ENCODE results near the gene CEP72.
"Not testable (repeated sequence)": the region's sequence is repeated elsewhere in the genome, so short reads cannot be mapped to it uniquely, and the experiment has no call there.

The CEP72 gene

DNA sequence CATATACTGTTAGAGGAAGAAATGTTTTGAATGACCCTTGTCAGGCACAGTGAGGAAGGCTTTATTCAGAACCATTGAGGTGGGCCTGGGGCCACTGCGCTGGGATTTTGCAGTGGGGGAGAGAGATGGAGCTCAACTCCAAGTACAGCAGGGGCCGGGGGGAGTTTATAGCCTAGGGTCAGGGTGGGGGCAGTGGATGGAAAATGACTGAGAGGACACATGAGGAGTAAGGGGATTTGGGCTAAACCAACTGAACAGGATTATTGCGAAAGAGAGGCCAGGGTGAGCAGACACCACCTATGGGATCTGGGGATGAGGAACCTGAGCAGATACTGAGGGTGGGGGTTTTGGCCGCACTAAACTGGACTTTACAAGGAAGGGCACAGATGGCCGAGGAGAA lies 6.3 kb downstream of the CEP72 start:
- DNase-seq, result no peak

DNA sequence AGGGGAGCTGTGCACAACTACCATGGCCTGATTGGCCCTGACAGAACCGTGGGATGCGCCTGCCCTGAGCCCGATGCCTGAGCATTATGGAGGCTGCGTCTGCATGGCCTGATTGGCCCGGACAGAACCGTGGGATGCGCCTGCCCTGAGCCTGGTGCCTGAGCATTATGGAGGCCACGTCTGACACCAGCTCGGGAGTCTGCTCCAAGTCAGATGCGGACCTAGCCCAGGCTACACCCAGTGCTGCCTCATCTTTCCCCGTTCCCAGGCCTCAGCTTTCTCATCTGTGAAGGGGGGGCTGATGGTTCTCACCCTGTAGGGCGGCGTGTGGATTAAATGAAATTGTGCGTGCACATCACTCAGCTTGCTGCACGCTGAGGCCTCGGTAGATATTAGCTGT lies 7.3 kb downstream of the CEP72 start:
- DNase-seq, result no peak

DNA sequence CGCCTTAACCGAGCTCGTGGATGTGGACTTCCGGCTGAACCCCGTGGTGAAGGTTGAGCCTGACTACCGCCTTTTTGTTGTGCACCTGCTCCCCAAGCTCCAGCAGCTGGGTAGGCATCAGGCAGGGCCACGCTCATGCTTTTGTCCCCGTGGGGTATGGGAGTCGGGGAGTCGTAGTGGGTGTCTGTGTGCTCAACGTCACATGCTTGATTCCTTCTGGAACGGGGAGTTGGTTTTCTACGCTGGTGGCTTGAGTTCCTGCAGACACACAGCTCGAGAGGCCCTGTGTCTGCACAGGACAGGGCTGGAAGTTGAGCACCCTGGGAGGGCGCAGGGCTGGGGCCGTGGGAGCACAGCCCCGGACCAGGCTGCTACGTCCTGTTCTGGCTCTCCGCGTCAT lies 8.0 kb downstream of the CEP72 start:
- DNase-seq, result no peak

DNA sequence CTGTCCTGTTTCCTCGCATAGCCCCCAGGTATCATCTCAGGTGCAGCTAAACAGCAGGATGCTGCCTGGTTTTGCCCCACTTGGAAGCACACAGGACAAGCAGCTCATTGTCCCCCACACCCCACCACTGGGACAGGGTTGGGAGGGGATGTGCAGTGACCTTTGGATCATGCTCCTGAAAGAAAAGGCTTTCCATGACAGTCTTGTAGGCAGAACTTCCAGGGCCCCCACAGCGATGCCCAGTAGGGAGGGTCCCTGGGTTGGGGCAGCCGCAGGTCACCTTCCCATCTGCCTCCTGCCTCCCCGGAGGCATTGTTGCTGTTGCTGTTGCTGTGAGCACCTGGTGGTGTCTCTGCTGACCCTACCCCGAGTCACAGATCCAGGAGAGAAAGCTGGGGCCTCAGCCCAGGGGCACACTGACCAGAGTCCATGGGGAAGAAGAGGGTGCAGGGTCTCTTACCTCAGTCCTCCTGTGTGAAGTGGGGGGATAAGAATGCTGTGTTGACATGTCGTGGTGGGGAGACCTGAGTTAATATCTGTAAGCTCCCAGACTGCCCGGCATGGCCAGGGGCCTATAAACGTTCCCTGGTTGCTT lies 8.5 kb downstream of the CEP72 start:
- DNase-seq, result no peak

DNA sequence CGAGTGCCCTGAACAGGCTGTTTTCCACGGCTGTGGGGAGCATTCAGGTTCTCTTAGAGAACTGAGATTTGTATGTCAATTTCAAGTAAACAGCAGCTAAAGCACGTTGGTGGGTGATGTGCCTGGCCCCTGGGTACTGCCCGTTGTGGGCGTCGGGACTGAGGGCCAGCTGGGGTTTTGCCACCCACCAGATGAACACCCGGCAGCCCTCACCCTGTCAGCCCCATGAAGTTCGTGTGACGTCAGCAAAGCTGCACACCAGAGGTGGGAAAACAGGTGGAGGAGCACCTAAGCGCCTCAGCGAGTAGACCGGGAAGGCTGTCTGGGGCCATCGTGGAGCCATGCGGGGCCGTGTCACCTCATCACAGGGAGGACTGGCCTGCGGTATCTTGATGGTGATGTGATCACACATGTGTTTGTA lies 9.2 kb downstream of the CEP72 start:
- no peak for DNase-seq

DNA sequence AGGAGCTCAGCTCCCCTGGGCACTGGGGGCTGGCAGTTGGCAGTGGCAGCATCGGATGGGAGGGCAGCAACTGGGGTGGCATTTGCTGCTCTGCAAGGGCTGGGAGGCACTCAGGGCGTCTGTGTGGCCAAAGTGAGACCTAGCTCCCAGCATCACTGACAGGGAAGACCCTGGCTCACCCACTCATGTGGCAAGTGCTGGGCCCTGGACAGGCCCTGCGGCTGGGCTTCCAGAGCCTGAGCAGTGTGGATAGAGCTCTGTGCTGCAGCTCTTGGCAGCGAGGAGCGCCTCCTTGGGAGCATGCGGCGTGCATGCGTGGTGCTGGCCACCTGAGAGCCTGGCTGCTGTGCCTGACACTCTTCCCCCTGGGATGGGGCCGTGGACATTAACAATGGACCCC lies 10.2 kb downstream of the CEP72 start:
- no peak for DNase-seq

DNA sequence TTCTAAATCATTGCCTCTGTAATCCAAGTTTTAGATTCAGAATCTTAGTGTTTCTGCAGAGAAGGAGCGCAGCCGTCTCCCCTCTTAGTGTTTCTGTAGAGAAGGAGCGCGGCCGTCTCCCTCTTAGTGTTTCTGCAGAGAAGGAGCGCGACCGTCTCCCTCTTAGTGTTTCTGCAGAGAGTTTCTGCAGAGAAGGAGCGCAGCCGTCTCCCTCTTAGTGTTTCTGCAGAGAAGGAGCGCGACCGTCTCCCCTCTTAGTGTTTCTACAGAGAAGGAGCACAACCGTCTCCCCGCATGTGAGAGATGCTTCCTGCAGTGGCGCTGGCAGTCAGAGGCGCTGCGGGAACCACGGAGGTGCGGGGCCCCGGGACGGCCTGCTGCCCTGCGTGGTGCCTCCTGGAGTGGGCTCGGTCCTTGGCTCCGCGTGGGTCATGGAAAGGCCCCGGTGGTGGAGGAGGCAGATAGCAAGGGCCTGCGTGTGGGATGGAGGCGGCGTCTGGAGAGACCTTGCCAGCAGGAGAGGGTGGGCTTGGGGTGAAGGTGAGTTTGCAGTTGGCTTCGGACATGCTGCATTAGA lies 10.9 kb downstream of the CEP72 start:
- no peak for DNase-seq

DNA sequence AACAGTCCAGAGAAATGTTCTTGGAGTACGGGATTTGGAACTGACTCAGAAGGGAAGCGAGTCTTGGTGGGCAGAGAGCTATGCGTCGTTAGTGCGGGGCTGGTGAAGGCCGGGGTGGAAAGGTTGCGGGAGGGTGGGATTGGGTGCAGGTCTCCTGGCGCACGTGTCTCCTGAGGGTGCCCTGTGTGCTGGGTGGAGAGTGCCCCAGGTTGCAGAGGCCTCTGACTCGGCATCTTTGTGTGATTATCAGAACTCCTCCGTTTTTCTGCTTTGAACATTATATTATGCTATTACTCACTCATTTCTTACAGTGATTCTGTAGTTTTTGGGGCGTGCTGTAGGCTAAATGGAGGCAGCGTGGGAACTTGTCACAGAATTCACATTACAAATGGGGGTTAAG lies 11.4 kb downstream of the CEP72 start:
- DNase-seq, result no peak

DNA sequence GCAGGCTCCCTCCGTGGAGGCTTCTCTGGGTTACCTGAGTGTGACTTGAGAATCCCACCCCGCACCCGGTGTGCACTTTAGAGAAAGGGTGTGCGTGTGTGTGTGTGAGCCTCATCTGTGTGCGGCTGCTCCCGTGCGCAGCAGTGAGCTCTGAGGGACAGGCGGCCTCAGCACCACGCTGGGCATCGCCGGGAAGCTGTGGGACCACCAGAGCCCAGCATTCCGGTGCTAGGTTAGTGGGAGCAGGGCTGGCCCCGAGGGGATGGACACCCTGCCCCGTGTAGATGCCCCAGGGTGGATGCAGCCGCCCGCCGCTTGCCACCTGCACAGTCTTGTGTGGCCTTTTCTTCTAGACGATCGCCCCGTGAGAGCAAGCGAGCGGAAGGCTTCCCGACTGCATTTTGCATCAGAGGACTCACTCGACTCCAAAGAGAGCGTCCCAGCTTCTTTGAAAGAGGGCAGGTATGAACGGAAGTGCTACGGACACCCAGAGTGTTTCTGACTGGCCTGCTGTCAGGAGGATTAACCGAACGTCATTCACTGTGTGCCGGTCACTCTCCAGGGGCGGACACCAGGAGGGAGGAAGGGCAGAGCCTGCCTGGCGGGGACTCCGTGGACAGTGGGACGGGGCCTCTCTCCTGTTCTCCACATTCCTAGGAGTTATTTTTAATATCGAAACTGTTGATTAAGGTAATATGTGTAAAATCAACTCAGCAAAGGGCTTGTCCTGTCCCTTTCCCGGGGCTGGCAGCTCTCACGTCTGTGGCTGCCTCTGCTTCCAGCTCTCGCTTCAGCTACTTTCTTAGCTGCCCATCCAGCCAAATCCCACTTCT lies 12.2 kb downstream of the CEP72 start:
- no peak for DNase-seq

DNA sequence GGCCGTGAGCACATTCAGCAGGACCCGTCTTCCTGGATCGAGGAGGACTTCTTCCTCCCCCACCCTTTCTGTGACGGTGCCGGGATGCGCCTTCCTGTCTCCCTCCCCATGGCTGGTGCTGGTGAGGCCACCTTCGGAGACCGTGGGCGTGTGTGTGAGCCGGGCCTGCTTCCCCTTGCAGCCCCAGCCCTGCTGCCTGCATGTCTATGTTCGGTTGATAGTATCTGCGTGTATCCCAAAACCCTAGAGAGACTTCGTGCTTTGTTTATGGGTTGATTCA lies 12.8 kb downstream of the CEP72 start:
- no peak for DNase-seq

DNA sequence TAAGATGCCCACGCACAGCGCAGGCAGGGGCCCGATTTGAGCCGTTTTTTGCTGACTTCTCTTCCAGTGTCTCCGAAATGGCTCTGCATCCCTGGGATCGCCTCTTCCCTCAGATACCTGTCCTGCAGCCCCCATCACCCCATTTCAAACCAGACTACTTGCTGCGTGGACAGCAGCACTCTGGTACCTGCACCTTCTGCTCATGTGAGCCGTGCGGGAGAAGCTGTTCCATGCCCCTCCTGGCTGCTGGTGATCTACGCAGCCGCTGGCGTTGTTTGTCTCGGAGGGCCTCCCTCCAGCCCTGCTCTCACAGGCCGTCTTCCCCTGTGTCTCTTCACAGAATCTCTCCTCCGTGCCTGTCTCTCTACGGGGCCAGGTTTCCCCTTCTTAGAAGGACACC lies 13.4 kb downstream of the CEP72 start:
- no peak for DNase-seq

DNA sequence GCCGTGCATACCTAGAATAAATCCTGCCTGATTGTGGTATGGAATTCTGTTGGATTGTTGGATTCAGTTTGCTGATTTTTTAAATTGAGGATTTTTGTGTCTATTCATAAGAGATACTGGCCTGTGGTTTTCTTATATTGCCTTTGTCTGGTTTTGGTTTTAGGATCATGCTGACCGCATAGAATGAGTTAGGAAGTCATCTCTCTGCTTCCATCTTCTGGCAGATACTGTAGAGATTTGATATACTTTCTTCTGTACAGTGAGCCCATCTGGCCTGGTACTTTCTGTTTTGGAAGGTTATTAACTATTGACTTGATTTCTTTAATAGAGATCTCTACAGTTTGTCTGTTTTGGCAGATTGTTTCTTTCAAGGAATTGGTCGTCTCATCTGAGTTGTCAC lies 14.7 kb downstream of the CEP72 start:
- DNase-seq, result no peak

DNA sequence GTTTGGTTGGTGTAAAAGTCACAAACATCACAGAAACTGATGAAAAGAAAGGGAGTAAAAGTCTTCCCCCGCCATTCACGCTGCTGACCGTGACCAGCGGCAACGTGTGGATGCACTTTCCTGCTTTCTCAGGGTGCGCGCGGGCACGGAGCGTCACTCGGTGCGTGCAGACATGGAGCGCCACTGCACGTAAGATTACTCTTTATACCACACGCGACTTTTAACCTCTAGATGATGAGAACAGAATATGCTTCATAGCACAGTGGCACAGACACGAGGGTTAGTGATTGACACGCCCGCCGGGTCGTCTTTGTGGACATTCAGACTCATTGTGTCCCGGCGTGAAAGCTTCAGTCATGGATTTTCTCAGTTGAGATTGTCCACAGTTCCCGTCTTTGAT lies 15.7 kb downstream of the CEP72 start:
- no peak for DNase-seq

DNA sequence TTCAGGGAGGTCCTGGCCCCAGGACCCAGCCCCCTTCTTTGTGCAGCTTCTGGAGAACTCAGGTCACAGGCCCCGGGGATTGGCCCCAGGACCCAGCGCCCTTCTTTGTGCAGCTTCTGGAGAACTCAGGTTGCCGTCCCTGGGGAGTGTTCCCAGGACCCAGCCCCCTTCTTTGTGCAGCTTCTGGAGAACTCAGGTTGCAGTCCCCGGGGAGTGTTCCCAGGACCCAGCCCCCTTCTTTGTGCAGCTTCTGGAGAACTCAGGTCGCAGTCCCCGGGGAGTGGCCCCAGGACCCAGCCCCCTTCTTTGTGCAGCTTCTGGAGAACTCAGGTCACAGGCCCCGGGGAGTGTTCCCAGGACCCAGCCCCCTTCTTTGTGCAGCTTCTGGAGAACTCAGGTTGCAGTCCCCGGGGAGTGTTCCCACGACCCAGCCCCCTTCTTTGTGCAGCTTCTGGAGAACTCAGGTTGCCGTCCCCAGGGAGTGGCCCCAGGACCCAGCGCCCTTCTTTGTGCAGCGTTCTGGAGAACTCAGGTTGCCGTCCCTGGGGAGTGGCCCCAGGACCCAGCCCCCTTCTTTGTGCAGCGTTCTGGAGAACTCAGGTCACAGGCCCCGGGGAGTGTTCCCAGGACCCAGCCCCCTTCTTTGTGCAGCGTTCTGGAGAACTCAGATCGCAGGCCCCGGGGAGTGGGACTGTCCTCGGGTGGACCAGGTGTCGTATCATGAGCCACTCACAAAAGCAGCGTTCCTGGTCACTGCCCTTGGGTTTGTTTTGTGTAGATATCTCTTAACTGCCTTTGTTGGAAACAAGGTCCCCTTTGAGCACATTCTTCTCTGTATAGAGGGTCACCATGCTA lies 16.4 kb downstream of the CEP72 start:
- not testable (repeated sequence) for DNase-seq

DNA sequence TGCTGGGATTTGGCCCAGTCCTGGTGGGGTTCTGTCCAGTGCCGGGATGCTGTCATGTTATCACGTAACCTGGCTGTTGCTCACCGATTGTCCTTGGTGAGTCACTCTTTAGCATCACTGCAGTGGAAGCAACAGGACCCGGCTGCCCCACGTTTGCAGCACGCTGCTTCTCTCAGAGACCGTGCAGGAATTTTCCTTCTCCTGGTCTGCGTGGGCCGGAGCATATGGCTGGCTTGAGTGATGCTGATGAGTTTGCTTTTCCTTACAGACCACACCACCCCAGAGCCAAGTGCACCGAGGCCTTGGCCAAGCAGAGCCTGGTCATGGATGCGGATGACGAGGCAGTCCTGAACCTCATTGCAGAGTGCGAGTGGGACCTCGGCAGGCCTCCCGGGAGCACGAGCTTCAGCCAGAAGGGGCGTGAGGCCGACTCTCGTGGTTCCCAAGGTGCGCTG lies 21.4 kb downstream of the CEP72 start:
- no peak for DNase-seq

DNA sequence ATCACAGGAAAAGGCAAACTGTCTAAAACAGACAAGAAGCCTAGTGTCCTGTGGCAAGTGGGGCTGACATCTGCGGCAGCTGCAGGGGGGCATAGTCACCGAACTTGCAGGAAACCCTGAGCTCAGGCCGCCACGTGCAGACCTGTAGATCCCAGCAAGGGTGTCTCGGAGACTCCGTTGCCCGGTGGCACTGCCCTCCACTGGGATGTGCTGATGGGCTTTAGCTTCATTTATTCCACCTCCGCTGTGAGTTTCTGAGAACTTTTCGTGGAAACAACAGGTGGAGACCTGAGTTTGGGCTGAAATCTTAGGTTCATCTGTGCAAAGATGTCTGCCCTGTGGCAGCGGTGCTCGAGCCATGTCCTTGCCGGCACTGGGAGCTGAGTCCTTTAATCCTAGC lies 22.1 kb downstream of the CEP72 start:
- no peak for DNase-seq

DNA sequence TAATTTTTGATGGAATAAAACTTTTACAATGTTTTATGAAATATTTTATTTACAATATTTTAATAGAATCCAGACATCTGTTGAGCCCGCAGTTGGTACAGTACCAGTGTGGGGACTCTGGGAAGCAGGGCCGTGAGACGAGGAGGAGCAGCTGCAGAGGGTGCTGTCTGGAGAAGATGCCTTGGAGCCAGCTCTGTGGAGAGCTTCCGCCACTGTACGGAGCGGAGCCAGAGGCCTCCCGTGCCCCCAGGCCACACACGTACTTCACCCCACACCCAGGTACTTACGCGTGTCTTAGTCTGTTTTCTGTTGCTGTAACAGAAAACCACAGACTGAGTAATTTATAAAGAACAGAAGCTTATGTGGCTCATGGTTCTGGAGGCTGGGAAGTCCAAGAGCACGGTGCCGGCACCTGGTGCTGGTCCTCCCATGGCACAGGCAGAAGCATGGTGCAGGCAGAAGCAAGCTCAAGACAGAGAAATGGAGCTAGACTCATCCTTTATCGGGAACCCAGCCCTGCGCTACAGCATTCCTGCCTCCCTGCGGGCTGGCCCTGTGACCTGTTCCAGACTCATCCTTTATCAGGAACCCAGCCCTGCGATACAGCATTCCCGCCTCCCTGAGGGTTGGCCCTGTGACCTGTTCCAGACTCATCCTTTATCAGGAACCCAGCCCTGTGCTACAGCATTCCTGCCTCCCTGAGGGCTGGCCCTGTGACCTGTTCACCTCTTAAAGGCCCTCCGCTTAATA lies 23.3 kb downstream of the CEP72 start:
- no peak for DNase-seq

DNA sequence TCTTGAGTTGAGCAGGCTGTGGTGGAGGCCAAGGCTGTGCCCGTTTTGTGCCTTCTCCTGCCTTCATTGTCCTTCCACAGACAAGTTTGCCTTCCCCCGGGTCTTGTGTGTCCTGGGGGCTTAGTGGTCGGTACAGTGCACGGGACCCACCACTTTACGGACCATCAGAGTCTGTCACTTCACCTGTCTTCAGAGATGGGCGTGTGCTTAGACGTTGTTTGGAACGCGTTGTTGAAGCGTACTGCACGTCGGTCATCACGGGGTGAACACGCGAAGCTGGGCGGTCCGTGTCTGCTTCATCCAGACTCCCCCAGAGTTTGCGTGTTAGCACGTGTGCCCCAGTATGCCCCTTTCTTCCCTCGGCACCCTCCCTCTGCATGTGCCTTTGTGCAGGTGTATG lies 24.8 kb downstream of the CEP72 start:
- DNase-seq, result no peak

DNA sequence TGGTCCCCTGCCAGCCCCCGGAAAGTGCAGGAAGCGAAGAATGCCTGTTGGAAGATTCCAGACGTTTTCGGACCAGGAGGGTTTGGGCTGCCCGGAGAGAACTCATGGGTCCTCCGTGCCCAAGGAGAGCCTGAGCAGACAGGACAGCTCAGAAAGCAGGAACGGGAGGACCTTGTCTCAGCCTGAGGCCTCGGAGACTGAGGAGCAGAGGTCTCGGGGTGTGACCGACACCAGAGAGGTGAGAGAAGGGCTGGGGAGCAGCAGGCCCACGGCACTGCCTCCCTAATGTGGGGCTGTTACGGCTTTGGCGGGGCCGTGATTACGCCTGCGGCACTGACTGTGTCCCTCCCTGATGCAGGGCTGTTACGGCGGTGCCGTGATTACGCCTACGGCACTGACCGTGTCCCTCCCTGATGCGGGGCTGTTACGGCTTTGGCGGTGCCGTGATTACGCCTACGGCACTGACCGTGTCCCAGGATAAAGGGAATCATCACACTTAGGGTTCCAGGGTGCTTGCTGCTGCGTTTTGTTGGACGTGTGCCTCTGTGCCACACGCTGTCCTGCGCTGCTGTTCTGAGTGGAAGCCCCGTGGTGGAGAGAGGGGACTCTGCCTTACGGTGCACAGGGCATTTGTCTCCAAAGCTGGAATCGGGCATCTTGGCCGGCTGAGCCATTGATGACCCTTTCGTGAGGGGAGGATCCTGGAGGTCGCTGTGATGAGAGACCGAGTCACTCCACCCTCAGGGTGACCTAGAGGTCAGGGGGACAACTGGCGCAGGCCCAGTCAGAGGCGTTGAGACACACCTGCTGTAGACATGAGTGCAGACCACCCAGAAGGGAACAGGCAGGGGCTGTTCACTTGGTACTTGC lies 25.7 kb downstream of the CEP72 start:
- DNase-seq, result no peak

DNA sequence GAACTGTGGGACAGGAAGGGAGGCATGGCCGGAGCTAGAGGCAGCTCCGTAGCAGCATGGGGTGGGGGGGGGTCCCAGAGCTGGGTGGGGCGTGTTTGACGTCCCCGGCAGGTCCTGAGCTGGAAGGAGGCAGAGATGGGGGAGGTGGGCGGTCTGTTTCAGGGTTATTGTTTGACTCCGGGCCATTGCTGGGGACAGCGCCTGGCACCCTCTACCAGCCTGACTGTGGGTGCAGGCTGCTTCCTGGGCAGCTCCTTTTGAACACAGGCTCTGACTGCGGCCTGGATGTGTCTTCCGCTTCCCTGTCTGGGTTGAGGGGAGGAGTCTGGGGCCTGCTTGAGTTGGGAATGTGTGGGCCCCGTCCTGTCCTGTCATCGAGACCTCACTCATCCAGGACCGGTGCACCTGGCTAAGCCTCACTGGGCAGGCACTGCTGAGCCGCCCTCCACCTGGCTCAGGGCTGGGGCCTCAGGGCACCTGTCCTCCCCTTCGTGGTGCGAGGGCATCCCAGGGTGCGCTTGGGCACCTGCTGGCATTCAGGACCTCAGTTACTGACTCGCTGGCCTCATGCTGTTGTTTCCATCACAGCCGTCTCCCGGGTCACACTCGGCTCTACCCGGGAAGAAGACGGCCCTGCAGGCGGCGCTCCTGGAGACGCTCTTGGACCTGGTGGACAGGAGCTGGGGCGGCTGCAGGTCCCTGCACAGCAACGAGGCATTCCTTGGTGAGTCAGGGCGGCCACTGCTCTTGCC lies 26.5 kb downstream of the CEP72 start:
- DNase-seq, result no peak

DNA sequence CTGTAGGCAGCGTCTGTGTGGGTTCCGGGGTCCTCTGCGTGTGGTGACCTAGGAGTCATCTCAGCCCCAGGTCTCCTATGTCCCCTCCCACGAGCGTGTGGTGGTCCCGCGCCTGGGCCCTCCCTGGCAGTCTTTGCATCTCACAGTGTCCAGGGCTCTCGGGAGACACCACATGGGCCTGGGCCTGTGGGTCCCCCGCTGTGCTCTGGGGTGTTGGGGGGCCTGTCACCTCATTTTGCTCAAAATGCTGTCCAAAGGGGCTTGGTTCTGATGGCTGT lies 27.1 kb downstream of the CEP72 start:
- DNase-seq, result no peak

Measured in inflammatory macrophage treated with lipopolysaccharide for 1 hour (primary cell).